Measurements from ENCODE around the gene B3GLCT. TPM values are rescaled to one million over a fixed set of nuclear protein-coding genes. Genes with fewer than 3 reads are reported as not detected.

Gene B3GLCT
- total RNA-seq, 1 experiment from 2014 or later = 3.9 TPM

GRCh38 chr13:31195616-31196015 is 4.2 kb upstream of the B3GLCT start (continued):
- TF ChIP-seq REST (IDR thresholded peaks at IDR 0.05; ENCODE audit: low read depth) (no peak), EZH2 (IDR thresholded peaks at IDR 0.05) (no peak), ZFX (IDR thresholded peaks at IDR 0.05) (no peak), CBX3 (IDR thresholded peaks at IDR 0.05; ENCODE audit: low read depth) (no peak), SIN3A (IDR thresholded peaks at IDR 0.05; ENCODE audit: low read depth) (no peak), ZBTB33 (IDR thresholded peaks at IDR 0.05; ENCODE audit: extremely low read depth, insufficient replicate concordance, low read length) (no peak), MAX (IDR thresholded peaks at IDR 0.05) (no peak), RAD21 (IDR thresholded peaks at IDR 0.05; ENCODE audit: low read depth) (no peak)

- intact Hi-C loops (cut with micrococcal nuclease) = no loop called here
- H3K4me3 ChIP-seq (replicated peaks in 1 of 2; ENCODE audit: low read depth in 1 of 2, low read length in 2 of 2) = no peak overlapping the region
- no peak overlapping the region for H3K4me2 ChIP-seq (ENCODE audit: low read length)
- no peaks in the 10 kb centered on the region for H3K9me2 ChIP-seq (ENCODE audit: insufficient read depth)
- ChIA-PET CTCF (no interaction called here), POLR2A (no interaction called here), RAD21 (ENCODE audit: low non-redundant PET in 1 of 2, low total read pairs in 2 of 2, uncharacterized antibody in 2 of 2, unreplicated experiment in 2 of 2) (no interaction called here)
- no peak overlapping the region for H3K27ac ChIP-seq (ENCODE audit: low read depth, low read length)
- H3K27me3 ChIP-seq (ENCODE audit: insufficient read depth, low read length) = no peaks in the 10 kb centered on the region
- no peak overlapping the region for H3K9ac ChIP-seq (ENCODE audit: low read length)
- BruUV-seq (replicated peaks) = no TSS peak
- DNase-seq (ENCODE audit: low read depth, low spot score) = no peak
- no peaks in the 10 kb centered on the region; the same call in 1 of the 2 replicates for H4K20me1 ChIP-seq (ENCODE audit: insufficient read depth)
- H3K9me3 ChIP-seq (ENCODE audit: control insufficient read depth in 1 of 2, insufficient read depth in 1 of 2, low read depth in 1 of 2, low read length in 2 of 2) = no peaks in the 10 kb centered on the region
- ATAC-seq = no peak
- H3K4me1 ChIP-seq (ENCODE audit: control insufficient read depth in 1 of 2, insufficient read depth in 2 of 2, low read length in 2 of 2) = peaks cover 10 to 18% of the 10 kb centered on the region in 2 experiments
- H3K79me2 ChIP-seq (ENCODE audit: insufficient read depth, low read length) = no peaks in the 10 kb centered on the region
- H3K36me3 ChIP-seq (ENCODE audit: control insufficient read depth in 1 of 2, insufficient read depth in 2 of 2, low read length in 2 of 2) = no peaks in the 10 kb centered on the region
- no peak overlapping the region for H2AFZ ChIP-seq (ENCODE audit: low read depth, low read length, poor library complexity, severe bottlenecking)
- no peak for TF ChIP-seq EZH2phosphoT487 (IDR thresholded peaks at IDR 0.05; ENCODE audit: borderline replicate concordance)
- TF ChIP-seq YY1 (IDR thresholded peaks at IDR 0.05; ENCODE audit: extremely low read depth, insufficient replicate concordance, low read depth, low read length) = no peak
- no peak for TF ChIP-seq TCF7L2 (IDR thresholded peaks at IDR 0.05; ENCODE audit: borderline replicate concordance, extremely low read depth, insufficient read depth, insufficient read length)
- TF ChIP-seq POLR2A (IDR thresholded peaks at IDR 0.05; ENCODE audit: borderline replicate concordance, extremely low read depth, insufficient read depth, insufficient read length) = no peak
- TF ChIP-seq RAD21 (IDR thresholded peaks at IDR 0.05; ENCODE audit: low read depth) = no peak
- no peak for TF ChIP-seq MAX (IDR thresholded peaks at IDR 0.05)
- TF ChIP-seq REST (IDR thresholded peaks at IDR 0.05; ENCODE audit: low read depth) = no peak
- no peak for TF ChIP-seq SP1 (IDR thresholded peaks at IDR 0.05; ENCODE audit: low read depth)
These were observed 2.8 kb upstream of the B3GLCT start for GRCh38 chr13:31196992-31197391.

All from HCT116 (cell line).